Suprapubic skin (tissue), 4 donors: ENCODE results near the gene FNBP1L. TPM values are rescaled to one million over a fixed set of nuclear protein-coding genes. Genes with fewer than 3 reads are reported as not detected.

Experiments
- DNase-seq, 2 donors: peaks; one replicate each; pipeline ENCODE4 v3.0.0-alpha.2; 2019; ENCODE audit warnings: low spot score in 2 of 2
- H3K27ac ChIP-seq: fragments of 200-600 bp; sonication (generic); one replicate; pipeline ENCODE4 v1.5.1; 2019
- H3K27me3 ChIP-seq: fragments of 200-600 bp; sonication (generic); one replicate; pipeline ENCODE4 v1.5.1; 2019
- H3K36me3 ChIP-seq: fragments of 200-600 bp; sonication (generic); one replicate; pipeline ENCODE4 v1.5.1; 2019
- H3K4me1 ChIP-seq: fragments of 200-600 bp; sonication (generic); one replicate; pipeline ENCODE4 v1.5.1; 2019
- H3K4me3 ChIP-seq: fragments of 200-600 bp; sonication (generic); one replicate; pipeline ENCODE4 v1.5.1; 2019; ENCODE audit warnings: mild to moderate bottlenecking
- H3K9me3 ChIP-seq: fragments of 200-600 bp; sonication (generic); one replicate; pipeline ENCODE4 v1.5.1; 2019
- EP300 ChIP-seq: sonication (generic); formaldehyde crosslinking; IDR thresholded peaks from one replicate; pipeline ENCODE4 v1.6.1; 2017; ENCODE audit warnings: antibody characterized with exemption
- POLR2A ChIP-seq, 2 donors: fragments of 450-650 bp; IDR thresholded peaks; one replicate each; pipeline ENCODE4 v1.6.1; 2017; ENCODE audit warnings: antibody characterized with exemption in 2 of 2, mild to moderate bottlenecking in 2 of 2, moderate library complexity in 2 of 2
- POLR2AphosphoS5 ChIP-seq, 3 donors: sonication (generic); formaldehyde crosslinking; IDR thresholded peaks; one replicate each; pipeline ENCODE4 v1.6.1; 2017; ENCODE audit warnings: antibody characterized with exemption in 3 of 3
- WGBS: methylation state at CpG from one replicate; pipeline ENCODE4 v1.1.5; 2018; 5-methylcytosine and 5-hydroxymethylcytosine counted together
- total RNA-seq, 4 donors: library from RNA; depleted of rRNA; stranded (reverse); fragments of >200 nt; gene quantifications; one replicate each; pipeline ENCODE4 v1.1.0, GENCODE V29; 2016
- TF ChIP-seq, protein P1 (sequence below), 2 donors: fragments of 200-600 bp in 1 of 2; fragments of 450-650 bp in 1 of 2; sonication (generic) in 1 of 2; IDR thresholded peaks; one replicate each; pipeline ENCODE4 v1.5.1; 2016 to 2019; ENCODE audit warnings: antibody characterized with exemption in 2 of 2, mild to moderate bottlenecking in 1 of 2, moderate library complexity in 1 of 2

FNBP1L gene
- total RNA-seq, 4 donors from 2014 or later, result 18.6 to 60.8 (median 25.2) TPM

GRCh38 chr1:93601686-93602085 is 153.8 kb downstream of the FNBP1L start:
- no peak for DNase-seq
- Histone ChIP-seq H3K4me3 (no peak overlapping the region), H3K9me3 (no peaks in the 10 kb centered on the region), H3K27ac (no peak overlapping the region), H3K36me3 (no peaks in the 10 kb centered on the region), H3K27me3 (no peaks in the 10 kb centered on the region), H3K4me1 (peaks cover 52% of the 10 kb centered on the region)
- TF ChIP-seq POLR2A (IDR thresholded peaks at IDR 0.05) (no peak), POLR2AphosphoS5 (IDR thresholded peaks at IDR 0.05) (no peak), EP300 (no peak)
- TF ChIP-seq, protein P1, sequence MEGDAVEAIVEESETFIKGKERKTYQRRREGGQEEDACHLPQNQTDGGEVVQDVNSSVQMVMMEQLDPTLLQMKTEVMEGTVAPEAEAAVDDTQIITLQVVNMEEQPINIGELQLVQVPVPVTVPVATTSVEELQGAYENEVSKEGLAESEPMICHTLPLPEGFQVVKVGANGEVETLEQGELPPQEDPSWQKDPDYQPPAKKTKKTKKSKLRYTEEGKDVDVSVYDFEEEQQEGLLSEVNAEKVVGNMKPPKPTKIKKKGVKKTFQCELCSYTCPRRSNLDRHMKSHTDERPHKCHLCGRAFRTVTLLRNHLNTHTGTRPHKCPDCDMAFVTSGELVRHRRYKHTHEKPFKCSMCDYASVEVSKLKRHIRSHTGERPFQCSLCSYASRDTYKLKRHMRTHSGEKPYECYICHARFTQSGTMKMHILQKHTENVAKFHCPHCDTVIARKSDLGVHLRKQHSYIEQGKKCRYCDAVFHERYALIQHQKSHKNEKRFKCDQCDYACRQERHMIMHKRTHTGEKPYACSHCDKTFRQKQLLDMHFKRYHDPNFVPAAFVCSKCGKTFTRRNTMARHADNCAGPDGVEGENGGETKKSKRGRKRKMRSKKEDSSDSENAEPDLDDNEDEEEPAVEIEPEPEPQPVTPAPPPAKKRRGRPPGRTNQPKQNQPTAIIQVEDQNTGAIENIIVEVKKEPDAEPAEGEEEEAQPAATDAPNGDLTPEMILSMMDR (IDR thresholded peaks at IDR 0.05), result no peak
- WGBS, result 71% methylated on average over 1 of the region's 1 CpG

- no peak overlapping the region for H3K4me3 ChIP-seq
- no peaks in the 10 kb centered on the region for H3K36me3 ChIP-seq
- no peak for DNase-seq
- H3K4me1 ChIP-seq, result peaks cover 48% of the 10 kb centered on the region
- H3K27ac ChIP-seq, result no peak overlapping the region
- 94% methylated on average over 4 of the region's 4 CpGs for whole genome bisulfite sequencing
- no peaks in the 10 kb centered on the region for H3K9me3 ChIP-seq
- TF ChIP-seq POLR2AphosphoS5 (IDR thresholded peaks at IDR 0.05), result no peak
- TF ChIP-seq, protein P1 (IDR thresholded peaks at IDR 0.05), result no peak
- no peak for TF ChIP-seq EP300
- no peak for TF ChIP-seq POLR2A (IDR thresholded peaks at IDR 0.05)
- H3K27me3 ChIP-seq, result no peaks in the 10 kb centered on the region
These were observed 154.2 kb downstream of the FNBP1L start for GRCh38 chr1:93602101-93602500.

GRCh38 chr1:93603106-93603505 is 155.2 kb downstream of the FNBP1L start:
- Histone ChIP-seq H3K4me1 (peaks cover 46% of the 10 kb centered on the region), H3K27ac (no peak overlapping the region), H3K9me3 (no peaks in the 10 kb centered on the region), H3K36me3 (no peaks in the 10 kb centered on the region), H3K4me3 (no peak overlapping the region), H3K27me3 (no peaks in the 10 kb centered on the region)
- no peak for DNase-seq
- 84% methylated on average over 3 of the region's 3 CpGs for WGBS
- no peak for TF ChIP-seq POLR2A (IDR thresholded peaks at IDR 0.05)
- no peak for TF ChIP-seq POLR2AphosphoS5 (IDR thresholded peaks at IDR 0.05)
- no peak for TF ChIP-seq EP300
- TF ChIP-seq, protein P1 (IDR thresholded peaks at IDR 0.05), result no peak

DNA sequence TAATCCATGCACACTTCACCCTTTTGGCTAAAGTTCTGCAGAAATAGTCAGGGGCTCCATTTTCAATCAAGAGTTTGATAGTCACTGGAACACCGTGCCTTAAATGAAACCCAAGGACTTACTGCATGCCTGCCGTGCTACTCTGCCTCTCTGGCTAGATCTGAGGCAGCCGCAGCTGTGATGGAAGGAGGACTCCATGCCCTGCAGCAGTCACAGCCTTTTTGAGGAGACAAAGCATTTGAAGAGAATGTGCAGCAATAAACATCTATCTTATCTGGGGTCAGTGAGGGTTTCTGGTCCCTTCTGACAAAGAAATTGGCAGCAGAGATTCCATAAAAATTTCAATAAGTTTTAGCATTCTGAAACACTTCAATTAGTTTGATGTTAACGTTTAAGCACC is 155.7 kb downstream of the FNBP1L start:
- WGBS, result 81% methylated on average over 4 of the region's 4 CpGs
- no peak for DNase-seq
- Histone ChIP-seq H3K27me3 (no peaks in the 10 kb centered on the region), H3K4me1 (peaks cover 45% of the 10 kb centered on the region), H3K36me3 (no peaks in the 10 kb centered on the region), H3K27ac (no peak overlapping the region), H3K9me3 (no peaks in the 10 kb centered on the region), H3K4me3 (no peak overlapping the region)
- TF ChIP-seq, protein P1 (IDR thresholded peaks at IDR 0.05), result no peak
- no peak for TF ChIP-seq POLR2A (IDR thresholded peaks at IDR 0.05)
- no peak for TF ChIP-seq POLR2AphosphoS5 (IDR thresholded peaks at IDR 0.05)
- TF ChIP-seq EP300, result no peak

Other genes with a start within 250 kb of the FNBP1L start
- gene DR1, start 102.2 kb upstream of the FNBP1L start, total RNA-seq, result 10 to 100 TPM; 47.8 to 60.2 (median 55.5) TPM
- 10 to 100 TPM; 15.9 to 49.6 (median 30.8) TPM for gene BCAR3, start 233.7 kb downstream of the FNBP1L start, total RNA-seq